Colon (tissue), 2 donors: ENCODE data around the gene LAMTOR4.
"Not testable (repeated sequence)": the region's sequence is repeated elsewhere in the genome, so short reads cannot be mapped to it uniquely, and the experiment has no call there.

Experiments used
- FAIRE-seq: peaks from 2 replicates; lab custom pipeline; 2012; peaks lifted over from hg19 to GRCh38; lab: Jason Lieb, UNC
- donor health status: control.
- donor health status: control.

Gene LAMTOR4

GRCh38 chr7:100171087-100171681, 22.5 kb downstream of the LAMTOR4 start:
- FAIRE-seq = no peak

GRCh38 chr7:100171840-100172239, 23.1 kb downstream of the LAMTOR4 start:
- no peak for FAIRE-seq

- FAIRE-seq = no peak
Measured at GRCh38 chr7:100173806-100174495, 25.2 kb downstream of the LAMTOR4 start.

GRCh38 chr7:100174582-100174981, 25.9 kb downstream of the LAMTOR4 start:
- no peak for FAIRE-seq

GRCh38 chr7:100175296-100175935, 26.7 kb downstream of the LAMTOR4 start:
- FAIRE-seq = no peak

GRCh38 chr7:100176096-100177044, 27.7 kb downstream of the LAMTOR4 start:
- FAIRE-seq = no peak

GRCh38 chr7:100177045-100178001, 28.6 kb downstream of the LAMTOR4 start, which contains the start of the genes GPC2 and STAG3:
TSS of gene GPC2 (minus strand) at chr7:100177381. CDS start at chr7:100177199, 182 bp downstream.
TSS of gene STAG3 (plus strand) at chr7:100177918. CDS start at chr7:100180557, 2,639 bp downstream.
- FAIRE-seq = no peak

GRCh38 chr7:100180084-100180483, 31.4 kb downstream of the LAMTOR4 start:
- not testable (repeated sequence) for FAIRE-seq

- not testable (repeated sequence) for FAIRE-seq
Measured at GRCh38 chr7:100182616-100183015, 33.9 kb downstream of the LAMTOR4 start.

- FAIRE-seq = not testable (repeated sequence)
Measured at GRCh38 chr7:100183090-100183489, 34.4 kb downstream of the LAMTOR4 start.

GRCh38 chr7:100185726-100186125, 37.0 kb downstream of the LAMTOR4 start:
- FAIRE-seq = no peak

GRCh38 chr7:100189061-100189460, 40.3 kb downstream of the LAMTOR4 start:
- no peak for FAIRE-seq

GRCh38 chr7:100190048-100190711, 41.5 kb downstream of the LAMTOR4 start:
- no peak for FAIRE-seq

- FAIRE-seq = no peak
Measured at GRCh38 chr7:100191775-100192174, 43.1 kb downstream of the LAMTOR4 start.

GRCh38 chr7:100192281-100192862, 43.7 kb downstream of the LAMTOR4 start:
- not testable (repeated sequence) for FAIRE-seq

GRCh38 chr7:100192969-100193368, 44.3 kb downstream of the LAMTOR4 start:
- FAIRE-seq = no peak

- FAIRE-seq = no peak
Measured at GRCh38 chr7:100195222-100195621, 46.5 kb downstream of the LAMTOR4 start.

- not testable (repeated sequence) for FAIRE-seq
Measured at GRCh38 chr7:100195901-100196322, 47.2 kb downstream of the LAMTOR4 start.

- FAIRE-seq = no peak
Measured at GRCh38 chr7:100198266-100198665, 49.5 kb downstream of the LAMTOR4 start.

GRCh38 chr7:100200693-100201092, 52.0 kb downstream of the LAMTOR4 start:
- FAIRE-seq = no peak
